NCI-H1694 (cell line): Measurements from ENCODE around the gene TTC19.
"Not testable (repeated sequence)": the region's sequence is repeated elsewhere in the genome, so short reads cannot be mapped to it uniquely, and the experiment has no call there.

Experiments used
- DNase-seq: peaks from one replicate; lab custom pipeline; 2025; lab: John Stamatoyannopoulos, UW

The TTC19 gene

DNA sequence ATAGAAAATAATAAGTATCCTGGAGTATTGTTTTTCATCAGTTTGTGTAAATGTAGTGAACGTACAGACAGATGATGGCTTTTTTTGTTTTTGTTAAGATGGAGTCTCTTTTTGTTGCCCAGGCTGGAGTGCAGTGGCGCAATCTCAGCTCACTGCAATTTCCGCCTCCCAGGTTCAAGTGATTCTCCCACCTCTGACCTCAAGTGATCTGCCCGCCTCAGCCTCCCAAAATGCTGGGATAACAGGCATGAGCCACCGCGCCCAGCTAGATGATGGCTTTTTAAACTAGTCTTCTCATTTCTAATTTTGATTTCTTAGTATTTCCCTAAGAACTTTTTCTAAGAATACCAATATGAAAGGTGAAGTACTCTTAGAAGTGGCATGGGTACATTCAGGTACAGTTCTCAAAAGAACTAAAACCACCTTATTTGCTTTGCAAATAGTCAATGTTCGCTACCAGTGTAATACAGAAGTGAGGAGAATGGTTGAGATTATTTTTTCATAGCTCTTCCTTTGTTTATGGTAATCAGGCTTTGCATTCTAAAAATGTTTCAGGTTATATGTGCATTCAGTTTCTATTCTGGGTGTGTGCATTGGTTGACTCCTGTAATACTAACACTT lies 34.2 kb downstream of the TTC19 start:
- no peak for DNase-seq

DNA sequence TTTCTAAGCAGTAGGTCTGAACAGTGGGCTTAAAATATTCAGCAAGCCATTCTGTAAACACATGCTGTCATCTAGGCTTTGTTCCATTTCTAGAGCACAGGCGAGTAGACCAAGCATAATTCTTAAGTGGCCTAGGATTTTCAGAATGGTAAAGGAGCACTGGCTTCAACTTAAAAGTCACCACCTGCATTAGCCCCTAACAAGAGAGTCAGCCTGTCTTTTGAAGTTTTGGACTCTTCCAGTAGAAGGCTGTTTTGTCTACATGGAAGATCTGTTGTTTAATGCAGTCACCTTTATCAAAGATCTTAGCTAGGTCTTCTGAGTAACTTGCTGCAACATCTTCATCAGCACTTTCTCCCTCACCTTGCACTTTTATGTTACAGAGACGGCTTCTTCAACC lies 36.6 kb downstream of the TTC19 start:
- DNase-seq: no peak

DNA sequence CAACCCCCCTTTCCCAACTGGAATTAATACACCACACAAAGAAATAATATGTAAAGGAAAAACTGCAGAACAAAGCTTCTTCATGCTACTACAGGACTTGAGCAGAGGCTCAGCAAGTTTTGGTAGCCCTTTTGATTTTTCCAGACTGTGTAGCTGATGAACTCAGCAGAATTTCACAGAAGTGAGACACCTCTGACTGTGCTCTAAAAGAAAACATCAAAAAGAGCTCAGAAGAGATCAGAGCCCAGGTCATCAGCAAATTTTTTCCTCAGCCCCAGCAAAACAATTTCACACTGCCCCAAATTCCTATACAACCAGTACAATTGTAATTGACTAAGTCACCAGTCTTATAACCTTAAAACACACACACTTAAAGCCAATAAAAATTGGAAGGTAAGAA lies 38.0 kb downstream of the TTC19 start:
- no peak for DNase-seq

DNA sequence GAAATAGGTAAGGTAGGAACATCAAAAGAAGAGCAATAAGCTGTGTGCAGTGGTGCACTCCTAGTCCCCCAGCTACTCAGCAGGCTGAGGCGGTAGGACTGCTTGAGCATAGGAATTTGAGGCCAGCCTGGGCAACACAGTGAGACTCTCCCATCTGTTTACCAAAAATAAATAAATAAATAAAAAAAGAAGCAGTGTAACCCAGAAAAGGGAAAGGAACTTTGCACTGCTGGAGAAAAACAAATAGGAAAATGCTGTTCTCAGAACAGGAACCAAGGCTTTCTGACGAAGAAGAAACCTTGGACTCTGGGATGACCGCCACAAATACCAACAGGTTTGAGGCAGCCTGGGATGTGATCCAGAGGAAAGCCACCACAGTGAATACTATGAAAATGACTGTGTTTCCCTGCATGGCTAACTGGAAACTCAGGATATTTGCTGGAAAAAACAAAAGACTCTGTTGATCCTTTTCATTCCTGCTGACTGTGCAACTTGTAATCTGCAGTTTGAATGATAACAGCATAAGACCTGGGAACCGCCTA lies 41.2 kb downstream of the TTC19 start:
- no peak for DNase-seq

DNA sequence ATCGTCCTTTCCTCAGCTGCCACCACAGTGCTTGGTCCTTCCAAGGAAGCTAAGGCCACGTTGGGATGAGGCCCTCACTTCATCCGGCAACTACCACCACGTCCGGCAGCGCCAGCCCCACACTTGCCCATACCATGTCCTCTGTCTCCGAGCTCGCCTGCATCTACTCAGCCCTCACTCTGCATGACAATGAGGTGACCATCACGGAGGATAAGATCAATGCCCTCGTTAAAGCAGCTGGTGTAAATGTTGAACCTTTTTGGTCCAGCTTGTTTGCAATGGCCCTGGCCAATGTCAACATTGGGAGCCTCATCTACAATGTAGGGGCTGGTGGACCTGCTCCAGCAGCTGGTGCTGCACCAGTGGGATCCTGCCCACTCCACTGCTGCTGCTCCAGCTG lies 44.9 kb downstream of the TTC19 start:
- DNase-seq: no peak

DNA sequence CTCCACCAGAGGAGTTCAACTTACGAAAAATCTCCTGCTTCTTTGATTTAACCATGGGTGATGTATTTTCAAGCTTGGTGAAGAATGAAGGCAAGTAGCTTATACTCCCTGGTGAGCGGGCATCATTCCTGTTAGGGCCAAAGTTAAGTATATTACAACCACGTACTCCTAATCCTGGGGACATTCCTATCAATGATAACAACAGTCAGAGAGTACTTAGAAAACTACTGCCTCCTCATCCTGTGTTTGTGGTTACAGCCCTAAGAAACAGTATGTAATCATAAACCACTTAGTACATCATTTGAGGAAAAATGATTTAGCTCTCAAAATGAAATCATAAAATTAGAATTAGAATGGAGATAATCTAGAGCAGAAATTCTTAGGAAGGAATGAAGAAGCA lies 47.3 kb downstream of the TTC19 start:
- no peak for DNase-seq

DNA sequence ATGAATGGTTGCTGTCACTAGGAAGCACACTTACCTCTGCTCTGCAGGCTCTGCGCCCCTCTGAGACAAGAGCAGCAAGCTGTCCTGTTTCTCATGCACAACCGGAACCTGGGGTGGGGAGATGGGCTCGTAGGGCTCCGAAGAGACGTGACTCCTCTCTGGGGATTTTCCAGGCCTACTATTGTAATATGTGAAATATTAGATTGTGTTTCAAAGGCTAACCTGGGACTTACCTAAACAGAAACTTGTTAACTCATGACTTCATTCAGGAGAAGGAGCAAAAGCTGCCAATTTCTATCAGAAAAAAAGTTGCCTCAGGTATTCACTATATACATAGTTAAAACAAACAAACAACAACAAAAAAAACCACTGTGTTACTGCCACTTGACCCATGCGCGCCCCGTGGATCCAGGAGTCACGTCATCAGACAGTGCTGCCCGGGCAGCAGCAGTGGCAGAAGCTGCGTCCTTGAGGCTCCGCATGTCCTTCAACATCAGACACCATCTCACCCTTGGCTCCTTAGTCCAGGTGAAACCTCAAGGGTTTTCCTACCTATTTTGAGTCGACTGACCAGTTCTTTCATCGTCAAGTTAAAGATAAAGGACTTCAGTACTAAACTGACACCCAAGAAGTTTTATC lies 49.3 kb downstream of the TTC19 start:
- DNase-seq: no peak

DNA sequence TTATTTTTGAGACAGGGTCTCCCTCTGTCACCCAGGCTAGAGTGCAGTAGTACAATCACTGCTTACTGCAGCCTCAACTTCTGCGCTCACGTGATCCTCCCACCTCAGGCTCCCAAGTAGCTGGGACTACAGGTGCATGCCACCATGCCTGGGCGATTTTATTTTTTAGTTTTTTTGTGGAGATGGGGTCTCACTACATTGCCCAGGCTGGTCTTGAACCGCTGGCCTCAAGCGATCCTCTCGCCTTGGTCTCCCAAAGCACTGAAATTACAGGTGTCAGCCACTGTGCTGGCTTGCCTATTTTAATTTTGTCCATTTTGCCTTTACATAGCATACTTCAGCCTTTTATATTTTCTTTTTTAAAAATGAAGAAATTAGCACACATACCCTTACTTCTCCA lies 51.2 kb downstream of the TTC19 start:
- DNase-seq: no peak

DNA sequence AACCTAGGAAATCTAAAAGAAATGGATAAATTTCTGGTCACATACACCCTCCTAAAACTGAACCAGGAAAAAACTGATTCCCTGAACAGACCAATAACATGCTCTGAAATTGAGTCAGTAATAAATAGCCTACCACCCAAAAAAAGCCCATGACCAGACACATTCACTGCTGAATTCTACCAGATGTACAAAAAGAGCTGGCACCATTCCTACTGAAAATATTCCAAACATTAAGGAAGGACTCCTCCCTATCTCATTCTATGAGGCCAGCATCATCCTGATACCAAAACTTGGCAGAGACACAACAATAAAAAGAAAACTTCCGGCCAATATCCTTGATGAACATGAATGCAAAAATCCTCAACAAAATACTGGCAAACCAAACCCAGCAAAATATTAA lies 52.9 kb downstream of the TTC19 start:
- no peak for DNase-seq

DNA sequence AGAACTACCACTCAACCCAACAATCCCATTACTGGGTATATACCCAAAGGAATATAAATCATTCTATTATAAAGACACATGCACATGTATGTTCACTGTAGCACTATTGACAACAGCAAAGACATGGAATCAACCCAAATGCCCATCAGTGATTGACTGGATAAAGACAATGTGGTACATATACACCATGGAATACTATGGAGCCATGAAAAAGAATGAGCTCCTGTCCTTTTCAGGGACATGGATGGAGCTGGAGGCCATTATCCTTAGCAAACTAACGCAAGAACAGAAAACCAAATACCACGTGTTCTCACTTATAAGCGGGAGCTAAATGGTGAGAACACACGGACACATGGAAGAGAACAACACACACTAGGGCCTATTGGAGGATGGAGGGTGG lies 55.5 kb downstream of the TTC19 start:
- not testable (repeated sequence) for DNase-seq

DNA sequence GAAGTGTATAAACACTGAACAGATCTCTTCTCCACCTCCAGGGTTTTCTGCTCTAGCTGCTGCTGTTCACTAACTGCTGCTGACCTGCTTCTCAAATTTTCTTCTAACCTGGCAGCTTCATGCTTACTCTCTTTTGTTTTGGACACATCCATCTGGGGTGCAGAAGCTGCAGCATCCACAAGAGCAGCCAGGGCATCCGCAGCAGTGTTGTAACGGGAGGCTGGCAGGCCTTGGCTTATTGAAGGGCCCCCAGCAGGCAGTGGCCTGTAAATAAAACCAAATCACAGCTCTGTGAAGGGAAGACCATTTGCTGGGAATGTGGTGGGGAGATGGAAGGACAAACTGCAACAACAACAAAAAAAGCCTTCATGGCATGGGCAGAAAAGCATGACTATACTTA lies 62.0 kb downstream of the TTC19 start:
- no peak for DNase-seq

DNA sequence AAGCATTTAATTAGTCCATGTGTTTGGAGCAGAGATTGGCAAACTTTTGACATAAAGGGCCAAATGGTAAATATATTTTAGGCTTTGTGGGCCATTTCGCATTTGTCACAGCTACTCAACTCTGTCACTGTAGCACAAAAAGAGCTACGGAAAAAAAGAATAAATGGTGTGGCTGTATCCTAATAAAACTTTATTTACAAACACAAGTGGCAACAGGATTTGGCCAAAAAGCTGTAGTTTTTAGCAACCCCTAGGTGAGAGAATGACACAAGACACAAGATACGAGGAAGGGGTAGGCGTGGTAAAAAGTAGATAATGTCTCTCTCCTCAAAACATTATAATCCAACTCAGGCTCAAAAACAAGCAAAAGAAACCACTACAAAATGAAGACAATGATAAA lies 66.5 kb downstream of the TTC19 start:
- DNase-seq: no peak

DNA sequence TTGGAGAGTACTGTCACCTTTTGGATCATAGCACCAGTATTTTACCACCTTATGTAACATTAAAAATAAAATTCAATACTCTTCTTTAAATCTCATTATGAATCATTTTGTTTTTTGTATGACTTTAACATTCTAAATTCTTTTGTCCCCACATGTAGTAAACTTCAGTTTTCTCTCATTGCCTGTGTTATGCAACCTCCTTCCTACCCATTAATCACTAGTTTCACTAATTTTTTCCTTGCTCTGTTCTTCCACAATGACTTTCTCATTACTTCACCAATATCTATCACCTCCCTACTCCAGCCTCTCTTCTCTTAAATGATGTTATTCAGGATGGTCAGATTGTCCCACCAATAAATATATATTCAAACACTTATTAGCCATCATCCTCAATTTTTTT lies 68.7 kb downstream of the TTC19 start:
- no peak for DNase-seq

DNA sequence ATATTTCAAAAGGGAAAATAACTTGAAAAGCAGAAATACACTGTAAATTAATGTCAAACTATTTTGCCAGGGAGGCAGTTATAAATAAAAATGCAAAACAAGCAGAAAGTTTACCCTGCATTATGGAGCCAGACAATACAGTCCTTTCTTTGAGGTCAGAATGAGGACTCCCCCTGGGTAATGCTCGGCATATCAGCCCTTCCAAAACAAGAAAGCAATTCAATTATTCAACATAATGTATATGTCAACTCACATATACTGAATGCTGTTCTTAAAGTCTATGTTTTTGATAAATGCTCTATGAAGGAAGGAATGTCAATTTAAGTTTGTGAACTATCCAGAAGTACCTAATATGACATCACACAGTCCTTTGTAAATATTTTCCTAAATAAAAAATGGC lies 72.4 kb downstream of the TTC19 start:
- no peak for DNase-seq

DNA sequence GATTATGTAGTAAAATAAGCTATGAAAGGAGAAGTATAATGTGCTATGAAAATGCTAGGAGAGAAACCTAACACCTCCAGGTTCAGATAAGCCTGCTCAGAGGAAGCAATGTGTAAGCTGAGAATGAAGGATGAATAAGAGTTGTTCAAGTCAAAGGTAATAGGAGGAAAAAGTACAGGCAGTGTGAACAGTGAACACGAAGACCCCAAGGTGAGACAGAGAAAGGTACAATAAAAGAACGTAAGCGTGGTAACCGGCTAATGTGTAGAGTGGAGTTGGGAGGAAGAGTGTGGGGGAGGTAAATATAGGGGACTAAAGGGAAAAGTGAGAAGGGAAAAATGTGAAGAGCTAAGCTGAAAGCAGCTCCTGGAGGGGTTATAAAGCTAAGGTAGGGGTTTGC lies 74.2 kb downstream of the TTC19 start:
- DNase-seq: no peak

DNA sequence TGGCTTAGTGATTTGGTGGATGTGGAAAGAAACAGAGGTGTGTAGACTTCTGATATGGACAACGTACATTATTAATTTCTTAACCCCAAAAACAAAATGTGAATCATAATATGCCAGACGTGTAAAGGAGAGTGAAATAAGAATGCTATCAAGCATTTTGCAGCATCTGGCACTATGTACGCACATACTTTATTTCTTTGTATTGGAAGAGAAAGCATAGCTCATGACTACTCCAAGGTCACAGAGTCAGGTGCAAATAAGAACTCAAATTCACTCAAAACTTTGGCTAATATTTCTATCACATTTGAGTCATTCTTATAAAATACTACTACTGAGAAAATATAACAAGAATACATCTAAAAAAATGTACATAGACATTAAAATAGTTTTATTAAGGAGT lies 74.8 kb downstream of the TTC19 start:
- no peak for DNase-seq

DNA sequence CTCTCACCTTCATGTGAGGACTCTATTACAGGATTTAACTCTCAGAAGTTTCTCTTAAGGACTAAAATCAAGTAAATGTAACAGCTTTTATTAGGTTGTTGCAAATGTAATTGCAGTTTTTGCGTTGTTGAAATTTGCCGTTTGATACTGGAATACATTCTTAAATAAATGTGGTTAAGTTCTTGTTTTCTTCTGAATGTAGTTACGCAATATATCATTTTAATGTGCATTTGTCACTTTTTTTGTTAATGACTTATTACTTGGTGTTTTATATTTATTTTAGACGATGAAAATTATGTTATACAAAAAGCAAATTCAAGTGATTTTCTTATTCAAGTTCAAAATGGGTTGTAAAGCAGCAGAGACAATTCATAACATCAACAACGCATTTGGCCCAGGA lies 76.3 kb downstream of the TTC19 start:
- no peak for DNase-seq
